Caki2 (cell line): ENCODE results near the gene RABGAP1L. TPM values are rescaled to one million over a fixed set of nuclear protein-coding genes. Genes with fewer than 3 reads are reported as not detected.

Experiments used
- DNase-seq: peaks from one replicate; pipeline ENCODE4 v3.0.0-alpha.2; 2015; ENCODE audit warnings: low read depth
- in situ Hi-C: cut with HindIII; loops from 2 replicates; pipeline ENCODE4 v1.10.0; 2016; ENCODE audit warnings: low sequenced_read_pairs, low pct_unique_long_range_greater_than_20kb, mixed read lengths
- total RNA-seq: library from RNA; depleted of rRNA; stranded (reverse); fragments of >200 nt; shearing (Covaris generic); gene quantifications from 2 replicates; pipeline ENCODE4 v1.2.3, GENCODE V29; 2014; ENCODE audit warnings: low replicate concordance

The RABGAP1L gene
- total RNA-seq, 1 experiment from 2014 or later: 6.8 TPM

DNA sequence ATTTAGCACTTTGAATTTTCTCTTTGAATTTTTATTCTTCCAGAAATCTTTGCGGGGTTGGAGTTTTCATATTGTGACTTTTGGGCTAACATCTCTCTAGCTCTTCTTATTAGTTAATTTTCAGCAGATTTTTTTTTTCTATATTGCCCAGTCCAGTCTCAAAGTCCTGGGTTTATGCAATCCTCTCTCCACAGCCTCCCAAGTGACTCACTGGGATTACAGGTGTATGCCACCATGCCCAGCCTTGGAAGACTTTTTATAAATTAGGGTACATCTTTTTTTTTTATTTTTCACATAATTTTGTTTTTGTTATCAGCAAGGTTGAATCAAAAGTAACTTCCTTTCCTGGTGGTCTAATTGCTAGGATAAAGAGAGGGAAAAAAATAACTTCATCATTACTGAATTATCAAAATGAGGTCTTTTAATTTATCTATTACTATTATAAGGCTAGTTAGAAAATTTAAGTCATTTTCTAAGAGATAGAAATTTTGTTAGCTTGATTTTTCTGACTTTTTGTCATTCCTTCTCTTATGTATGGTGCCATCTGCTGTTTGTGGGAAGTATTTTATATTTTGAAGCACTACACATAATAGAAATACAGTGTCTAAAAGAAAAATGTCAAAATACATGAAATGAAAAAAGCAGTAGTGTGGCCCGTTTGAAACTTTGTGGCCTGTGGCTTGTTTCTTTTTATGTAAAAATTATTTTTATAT lies 567.0 kb downstream of the RABGAP1L start:
- peak; percentile 8 for DNase-seq

GRCh38 chr1:174726880-174727585 lies 567.7 kb downstream of the RABGAP1L start:
- DNase-seq: no peak
- in situ Hi-C loops: no loop called here

More for the DNA sequence above, 567.0 kb downstream of the RABGAP1L start:
- in situ Hi-C loops: no loop called here

DNA sequence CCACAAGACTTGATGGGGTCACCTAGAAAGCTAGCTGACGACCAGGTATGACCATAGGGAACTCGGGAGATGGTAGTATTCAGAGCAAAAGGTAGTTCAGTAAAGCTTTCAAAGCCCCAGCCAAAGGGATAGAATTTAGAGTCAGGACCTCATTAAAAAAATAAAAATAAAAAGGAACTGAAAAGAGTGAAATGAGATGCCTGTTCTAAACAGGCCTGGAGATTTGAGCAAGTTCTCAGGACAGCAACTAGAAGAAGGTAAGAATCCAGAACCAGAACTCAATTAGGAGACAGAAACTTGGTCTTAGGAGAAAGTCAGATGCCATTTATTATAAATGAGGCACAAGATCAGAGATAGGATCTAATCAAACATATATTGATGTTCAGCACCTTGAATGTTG lies 575.0 kb downstream of the RABGAP1L start:
- DNase-seq: no peak
- in situ Hi-C loops: no loop called here

- DNase-seq: no peak
- in situ Hi-C loops: no loop called here
These were observed 577.5 kb downstream of the RABGAP1L start for GRCh38 chr1:174736831-174737230.

DNA sequence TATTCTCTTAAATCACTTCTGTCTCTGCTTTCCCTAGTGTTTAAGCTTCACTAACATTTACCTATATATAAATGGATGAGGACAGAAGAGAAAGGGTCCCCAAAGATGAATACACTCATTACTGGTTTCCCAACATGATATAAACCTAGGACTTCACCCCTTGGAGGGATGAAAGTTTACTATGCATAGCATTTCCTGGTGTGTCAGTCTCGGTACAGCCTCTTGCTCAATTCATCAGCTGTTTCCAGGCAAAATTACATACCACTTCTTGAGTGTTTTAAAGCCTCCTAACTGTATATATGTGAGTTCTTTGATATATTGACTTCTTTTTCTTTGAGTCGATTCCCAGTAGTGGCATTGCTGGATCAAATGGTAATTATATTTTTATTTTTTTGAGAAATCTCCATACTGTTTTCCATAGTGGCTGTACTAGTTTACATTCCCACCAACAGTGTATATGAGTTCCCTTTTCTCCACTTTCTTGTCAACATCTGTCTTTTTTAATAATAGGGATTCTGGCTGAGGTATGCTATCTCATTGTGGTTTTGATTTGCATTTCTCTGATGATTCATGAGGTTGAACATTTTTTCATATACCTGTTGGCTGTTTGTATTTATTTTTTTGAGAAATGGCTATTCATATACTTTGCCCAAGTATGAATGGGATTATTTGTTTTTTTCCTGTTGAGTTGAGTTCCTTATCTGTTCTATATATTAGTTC lies 581.1 kb downstream of the RABGAP1L start:
- in situ Hi-C loops: no loop called here
- no peak for DNase-seq

DNA sequence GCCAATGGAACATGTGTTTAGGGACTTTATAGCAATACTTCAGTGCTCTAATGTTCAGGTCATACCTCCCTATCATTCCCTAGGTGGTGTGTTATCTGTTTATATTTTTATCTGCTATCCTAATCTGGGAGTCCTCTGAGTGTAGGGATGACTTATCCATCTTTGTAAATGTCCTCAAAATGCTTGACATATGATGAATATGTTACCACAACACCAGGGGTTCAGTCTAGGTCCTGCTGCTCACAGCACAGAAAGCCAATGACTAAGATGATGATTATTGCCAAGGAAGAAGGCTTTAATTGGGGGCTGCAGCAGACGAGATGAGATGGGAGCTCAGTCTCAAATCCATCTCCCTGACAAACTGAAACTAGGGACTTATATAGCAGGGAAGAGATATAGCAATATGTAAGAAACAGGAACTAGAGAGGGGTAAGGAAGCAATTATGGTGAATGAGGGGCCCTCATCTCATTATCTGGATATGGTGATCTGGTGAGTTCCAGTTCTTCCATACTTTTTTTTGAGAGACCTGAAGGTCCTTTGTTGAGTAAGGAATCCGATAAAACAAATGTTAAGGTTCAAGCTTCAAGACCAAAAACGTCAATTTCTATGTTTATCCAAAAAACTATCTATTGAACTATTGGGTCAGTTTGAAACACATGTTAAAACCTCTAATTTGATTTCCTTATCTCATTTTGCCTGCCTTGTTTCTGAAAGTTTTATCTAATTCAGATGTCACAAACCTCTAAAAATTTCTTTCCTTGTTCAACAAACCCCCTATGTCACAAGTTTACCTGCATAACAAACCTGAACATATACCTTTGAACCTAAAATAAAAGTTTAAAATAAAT lies 583.7 kb downstream of the RABGAP1L start:
- no peak for DNase-seq
- in situ Hi-C loops: no loop called here

- in situ Hi-C loops: no loop called here
These were observed 584.6 kb downstream of the RABGAP1L start for GRCh38 chr1:174743654-174744561.

GRCh38 chr1:174744886-174745285 lies 585.6 kb downstream of the RABGAP1L start:
- DNase-seq: no peak
- in situ Hi-C loops: no loop called here

More at GRCh38 chr1:174743654-174744561, 584.6 kb downstream of the RABGAP1L start:
- DNase-seq: peak; percentile 41

GRCh38 chr1:174746024-174746808 lies 586.9 kb downstream of the RABGAP1L start:
- DNase-seq: no peak
- in situ Hi-C loops: no loop called here

DNA sequence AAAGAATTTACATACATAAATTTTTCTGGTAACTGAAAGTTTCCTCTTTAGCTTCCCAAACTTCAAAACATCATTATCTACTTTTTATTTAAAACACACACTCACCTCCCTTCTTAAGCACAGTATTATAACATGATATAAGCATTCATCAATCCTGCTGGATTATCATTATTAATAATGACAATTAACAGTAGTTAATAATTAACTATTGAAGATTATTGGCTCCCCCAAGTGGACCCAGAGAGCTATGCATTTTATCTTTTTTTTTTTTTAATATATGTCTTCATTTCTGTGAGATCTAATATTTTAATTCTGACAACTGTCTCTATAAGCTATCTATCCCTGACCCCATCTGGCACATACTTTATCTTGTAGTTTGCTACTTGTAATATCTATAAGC lies 588.3 kb downstream of the RABGAP1L start:
- in situ Hi-C loops: no loop called here
- DNase-seq: no peak

- in situ Hi-C loops: no loop called here
- no peak for DNase-seq
These were observed 589.3 kb downstream of the RABGAP1L start for GRCh38 chr1:174748586-174748985.

DNA sequence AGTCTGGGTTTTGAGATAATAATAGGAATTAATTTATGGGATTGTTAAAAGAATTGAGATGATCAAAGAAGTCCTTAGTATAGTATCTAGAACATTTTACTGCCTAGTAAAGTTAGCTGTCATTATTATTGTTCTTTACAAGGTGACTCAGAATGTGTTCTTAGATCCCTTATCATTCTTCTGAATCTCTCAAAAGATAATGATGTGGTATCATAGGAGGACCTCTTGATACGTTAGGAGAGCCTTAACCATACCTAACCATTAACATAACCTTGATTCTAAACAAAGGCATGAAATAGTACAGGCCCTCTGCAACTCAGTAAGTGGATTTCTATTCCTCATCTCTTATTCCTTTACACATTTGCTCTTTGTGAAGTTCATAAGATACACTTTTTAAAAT lies 593.8 kb downstream of the RABGAP1L start:
- in situ Hi-C loops: no loop called here

GRCh38 chr1:174761335-174761734 lies 602.0 kb downstream of the RABGAP1L start:
- no peak for DNase-seq
- in situ Hi-C loops: no loop called here

More for the DNA sequence above, 593.8 kb downstream of the RABGAP1L start:
- no peak for DNase-seq

- in situ Hi-C loops: no loop called here
- DNase-seq: no peak
These were observed 602.7 kb downstream of the RABGAP1L start for GRCh38 chr1:174761901-174762585.

DNA sequence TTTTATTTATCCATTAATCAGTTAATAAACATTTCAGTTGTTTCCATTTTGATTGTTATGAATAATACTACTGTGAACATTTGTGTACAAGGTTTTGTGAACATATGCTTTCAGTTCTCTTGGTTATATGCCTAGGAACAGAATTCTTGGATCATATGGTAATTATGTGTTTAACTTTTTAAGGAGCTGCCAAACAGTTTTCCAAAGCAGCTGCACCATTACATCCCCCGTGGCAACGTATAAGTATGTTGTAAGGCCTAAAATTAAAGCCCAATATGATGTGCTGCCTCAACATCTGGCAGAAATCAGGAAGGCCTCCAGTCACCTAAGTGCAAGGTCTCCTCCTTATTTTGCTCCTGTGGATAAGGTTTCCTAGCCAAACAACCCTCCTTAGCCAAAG lies 604.9 kb downstream of the RABGAP1L start:
- no peak for DNase-seq
- in situ Hi-C loops: no loop called here

- DNase-seq: no peak
- in situ Hi-C loops: no loop called here
These were observed 607.4 kb downstream of the RABGAP1L start for GRCh38 chr1:174766727-174767126.
